HEK293T (cell line): ENCODE measurements around the gene TARS3.

ENCODE experiments used
- BHLHE40 ChIP-seq: fragments of 450-650 bp; IDR thresholded peaks from 2 replicates; pipeline ENCODE4 v1.6.1; 2016; ENCODE audit warnings: mild to moderate bottlenecking, moderate library complexity, borderline replicate concordance
- FOXA1 ChIP-seq: fragments of 450-650 bp; IDR thresholded peaks from 2 replicates; pipeline ENCODE4 v1.6.1; 2016; ENCODE audit warnings: mild to moderate bottlenecking
- FOXK2 ChIP-seq: fragments of 450-650 bp; IDR thresholded peaks from 2 replicates; pipeline ENCODE4 v1.6.1; 2016; ENCODE audit warnings: mild to moderate bottlenecking
- SP1 ChIP-seq: fragments of 450-650 bp; IDR thresholded peaks from 2 replicates; pipeline ENCODE4 v1.6.1; 2017
- SUZ12 ChIP-seq: fragments of 450-650 bp; IDR thresholded peaks from 2 replicates; pipeline ENCODE4 v1.6.1; 2016; ENCODE audit warnings: mild to moderate bottlenecking

DNA sequence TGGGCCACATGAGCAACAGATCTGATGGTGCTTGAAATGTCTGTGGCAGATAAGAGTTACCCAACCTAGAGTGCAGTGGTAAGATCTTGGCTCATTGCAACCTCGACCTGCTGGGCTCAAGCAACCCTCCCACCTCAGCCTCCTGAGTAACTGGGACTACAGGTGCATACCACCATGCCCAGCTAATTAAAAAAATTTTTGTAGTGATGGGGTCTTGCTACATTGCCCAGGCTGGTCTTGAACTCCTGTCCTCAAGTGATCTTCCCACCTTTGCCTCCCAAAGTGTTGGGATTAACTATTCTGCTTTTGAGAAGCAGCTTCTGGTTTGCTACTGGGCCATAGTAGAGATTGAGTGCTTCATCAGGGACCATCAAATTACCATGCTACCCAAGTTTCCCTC lies 2.9 kb upstream of the TARS3 start:
- TF ChIP-seq FOXA1 (no peak), SP1 (no peak), SUZ12 (no peak), FOXK2 (no peak), BHLHE40 (no peak)
